Stimulated activated effector memory CD8-positive, alpha-beta T cell treated with anti-CD3 and anti-CD28 coated beads, Interleukin-12 subunit alpha, Interleukin-12 subunit beta, amount 100 ng/mL, for 72 hours (primary cell): ENCODE data around the gene NXPE2.

Experiments
- ATAC-seq: fragments of 150-1000 bp; cut with Tn5 transposase; 2 replicates; pipeline ENCODE4 v1.10.0; 2021
- DNase-seq, 2 donors: peaks; one replicate each; pipeline ENCODE4 v3.0.0; 2021 to 2022; ENCODE audit warnings: low spot score in 2 of 2
- H3K27ac Mint-ChIP-seq: one replicate; pipeline ENCODE4 v1.8.0; 2022; ENCODE audit warnings: mild to moderate bottlenecking, mixed read lengths
- H3K36me3 Mint-ChIP-seq: one replicate; pipeline ENCODE4 v1.8.0; 2022; ENCODE audit warnings: mild to moderate bottlenecking, mixed read lengths
- H3K4me1 Mint-ChIP-seq: one replicate; pipeline ENCODE4 v1.8.0; 2022; ENCODE audit warnings: mixed read lengths
- H3K4me3 Mint-ChIP-seq: one replicate; pipeline ENCODE4 v1.8.0; 2022; ENCODE audit warnings: mild to moderate bottlenecking, mixed read lengths
- H3K9me3 Mint-ChIP-seq: one replicate; pipeline ENCODE4 v1.8.0; 2022; ENCODE audit warnings: mixed read lengths

NXPE2 gene

GRCh38 chr11:114709960-114710359 is 31.6 kb downstream of the NXPE2 start:
- Mint-ChIP-seq H3K4me3 (no peak overlapping the region), H3K36me3 (no peaks in the 10 kb centered on the region), H3K4me1 (no peaks in the 10 kb centered on the region), H3K27ac (no peak overlapping the region), H3K9me3 (peaks cover 4% of the 10 kb centered on the region)
- DNase-seq (no peak), ATAC-seq (no peak)

GRCh38 chr11:114713756-114714155 is 35.4 kb downstream of the NXPE2 start:
- no peaks in the 10 kb centered on the region for H3K36me3 Mint-ChIP-seq
- peaks cover 4% of the 10 kb centered on the region for H3K9me3 Mint-ChIP-seq
- DNase-seq = no peak
- H3K27ac Mint-ChIP-seq = no peak overlapping the region
- no peak for ATAC-seq
- no peaks in the 10 kb centered on the region for H3K4me1 Mint-ChIP-seq
- H3K4me3 Mint-ChIP-seq = no peak overlapping the region

- DNase-seq (no peak), ATAC-seq (peak; percentile 44)
- H3K9me3 Mint-ChIP-seq = no peaks in the 10 kb centered on the region
- H3K36me3 Mint-ChIP-seq = no peaks in the 10 kb centered on the region
- H3K4me1 Mint-ChIP-seq = no peaks in the 10 kb centered on the region
- no peak overlapping the region for H3K4me3 Mint-ChIP-seq
- no peak overlapping the region for H3K27ac Mint-ChIP-seq
These were observed 41.2 kb downstream of the NXPE2 start for GRCh38 chr11:114719562-114719961.

- no peak for DNase-seq
- no peak for ATAC-seq
- Mint-ChIP-seq H3K4me1 (no peaks in the 10 kb centered on the region), H3K27ac (no peak overlapping the region), H3K36me3 (no peaks in the 10 kb centered on the region), H3K9me3 (peaks cover 3% of the 10 kb centered on the region), H3K4me3 (no peak overlapping the region)
These were observed 46.7 kb downstream of the NXPE2 start for GRCh38 chr11:114724916-114725524.

- no peak for ATAC-seq
- no peak for DNase-seq
- Mint-ChIP-seq H3K36me3 (no peaks in the 10 kb centered on the region), H3K9me3 (peaks cover 3% of the 10 kb centered on the region), H3K27ac (no peak overlapping the region), H3K4me1 (no peaks in the 10 kb centered on the region), H3K4me3 (no peak overlapping the region)
These were observed 47.3 kb downstream of the NXPE2 start for GRCh38 chr11:114725623-114726022.

- no peaks in the 10 kb centered on the region for H3K36me3 Mint-ChIP-seq
- no peaks in the 10 kb centered on the region for H3K4me1 Mint-ChIP-seq
- DNase-seq (no peak), ATAC-seq (no peak)
- no peak overlapping the region for H3K27ac Mint-ChIP-seq
- H3K4me3 Mint-ChIP-seq = no peak overlapping the region
- peaks cover 7% of the 10 kb centered on the region for H3K9me3 Mint-ChIP-seq
These were observed 58.5 kb downstream of the NXPE2 start for GRCh38 chr11:114736806-114737205.

GRCh38 chr11:114738954-114739353 is 60.6 kb downstream of the NXPE2 start:
- Mint-ChIP-seq H3K27ac (no peak overlapping the region), H3K4me1 (no peaks in the 10 kb centered on the region), H3K9me3 (peaks cover 7% of the 10 kb centered on the region), H3K4me3 (no peak overlapping the region), H3K36me3 (no peaks in the 10 kb centered on the region)
- DNase-seq (peak in 1 of 2 donors; percentile 56), ATAC-seq (no peak)

GRCh38 chr11:114745150-114745671 is 66.9 kb downstream of the NXPE2 start:
- Mint-ChIP-seq H3K27ac (no peak overlapping the region), H3K4me3 (no peak overlapping the region), H3K36me3 (no peaks in the 10 kb centered on the region)

GRCh38 chr11:114746013-114746412 is 67.7 kb downstream of the NXPE2 start:
- DNase-seq = no peak
- peaks cover 6% of the 10 kb centered on the region for H3K9me3 Mint-ChIP-seq
- no peak overlapping the region for H3K27ac Mint-ChIP-seq
- no peak overlapping the region for H3K4me3 Mint-ChIP-seq
- no peak for ATAC-seq
- H3K36me3 Mint-ChIP-seq = no peaks in the 10 kb centered on the region
- no peaks in the 10 kb centered on the region for H3K4me1 Mint-ChIP-seq

More at GRCh38 chr11:114745150-114745671, 66.9 kb downstream of the NXPE2 start:
- peaks cover 7% of the 10 kb centered on the region for H3K9me3 Mint-ChIP-seq
- DNase-seq (no peak), ATAC-seq (no peak)
- H3K4me1 Mint-ChIP-seq = no peaks in the 10 kb centered on the region
